Progenitor cell of endocrine pancreas (in vitro differentiated cells): Measurements from ENCODE around the gene RHOBTB1. TPM values are rescaled to one million over a fixed set of nuclear protein-coding genes. Genes with fewer than 3 reads are reported as not detected.

Experiments
- DNase-seq: peaks from one replicate; pipeline ENCODE4 v3.0.0; 2021; ENCODE audit warnings: low spot score; ENCODE audit not compliant: unreplicated experiment
- H3K27ac Mint-ChIP-seq: 2 replicates; pipeline ENCODE4 v1.8.0; 2021; ENCODE audit warnings: mild to moderate bottlenecking, moderate library complexity, mixed read lengths
- H3K27me3 Mint-ChIP-seq: 2 replicates; pipeline ENCODE4 v1.8.0; 2021; ENCODE audit warnings: mixed read lengths
- H3K36me3 Mint-ChIP-seq: 2 replicates; pipeline ENCODE4 v1.8.0; 2022; ENCODE audit warnings: mixed read lengths; ENCODE audit not compliant: insufficient read depth
- H3K4me1 Mint-ChIP-seq: 2 replicates; pipeline ENCODE4 v1.8.0; 2021; ENCODE audit warnings: low read depth, mixed read lengths
- H3K4me3 Mint-ChIP-seq: 2 replicates; pipeline ENCODE4 v1.8.0; 2021; ENCODE audit warnings: low read depth, mild to moderate bottlenecking, moderate library complexity, mixed read lengths
- H3K9me3 Mint-ChIP-seq: 2 replicates; pipeline ENCODE4 v1.8.0; 2021; ENCODE audit warnings: low read depth, mixed read lengths
- total RNA-seq: library from RNA; stranded (reverse); gene quantifications from 2 replicates; pipeline ENCODE4 v1.2.1, GENCODE V29; 2021
- TF ChIP-seq, protein P1 (sequence below): fragments of 200-600 bp; sonication (generic); IDR thresholded peaks from one replicate; pipeline ENCODE4 v1.5.0; 2021; ENCODE audit warnings: antibody characterized with exemption, mild to moderate bottlenecking; ENCODE audit not compliant: unreplicated experiment

Gene RHOBTB1
- total RNA-seq, 1 donor from 2014 or later: 21.7 TPM

DNA sequence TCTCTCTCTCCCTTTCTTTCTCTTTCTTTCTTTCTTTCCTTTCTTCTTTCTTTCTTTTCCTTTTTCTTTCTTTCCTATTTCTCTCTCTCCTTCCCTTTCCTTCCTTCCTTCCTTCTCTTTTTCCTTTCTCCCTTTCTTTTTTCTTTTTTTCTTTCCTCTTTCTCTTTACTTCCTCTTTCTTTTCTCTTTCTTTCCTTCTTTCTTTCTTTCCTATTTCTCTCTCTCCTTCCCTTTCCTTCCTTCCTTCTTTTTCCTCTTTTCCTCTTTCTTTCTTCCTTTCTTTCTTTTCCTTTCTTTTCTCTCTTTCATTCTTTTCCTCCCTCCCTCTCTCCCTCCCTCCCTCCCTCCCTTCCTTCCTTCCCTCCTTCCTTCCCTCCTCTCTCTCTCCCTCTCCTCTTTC is 81.5 kb downstream of the RHOBTB1 start:
- no peaks in the 10 kb centered on the region for H3K4me1 Mint-ChIP-seq
- H3K27ac Mint-ChIP-seq: no peak overlapping the region
- H3K27me3 Mint-ChIP-seq: peaks cover 3% of the 10 kb centered on the region
- no peak for DNase-seq
- no peaks in the 10 kb centered on the region for H3K36me3 Mint-ChIP-seq
- no peak overlapping the region for H3K4me3 Mint-ChIP-seq
- TF ChIP-seq, protein P1, sequence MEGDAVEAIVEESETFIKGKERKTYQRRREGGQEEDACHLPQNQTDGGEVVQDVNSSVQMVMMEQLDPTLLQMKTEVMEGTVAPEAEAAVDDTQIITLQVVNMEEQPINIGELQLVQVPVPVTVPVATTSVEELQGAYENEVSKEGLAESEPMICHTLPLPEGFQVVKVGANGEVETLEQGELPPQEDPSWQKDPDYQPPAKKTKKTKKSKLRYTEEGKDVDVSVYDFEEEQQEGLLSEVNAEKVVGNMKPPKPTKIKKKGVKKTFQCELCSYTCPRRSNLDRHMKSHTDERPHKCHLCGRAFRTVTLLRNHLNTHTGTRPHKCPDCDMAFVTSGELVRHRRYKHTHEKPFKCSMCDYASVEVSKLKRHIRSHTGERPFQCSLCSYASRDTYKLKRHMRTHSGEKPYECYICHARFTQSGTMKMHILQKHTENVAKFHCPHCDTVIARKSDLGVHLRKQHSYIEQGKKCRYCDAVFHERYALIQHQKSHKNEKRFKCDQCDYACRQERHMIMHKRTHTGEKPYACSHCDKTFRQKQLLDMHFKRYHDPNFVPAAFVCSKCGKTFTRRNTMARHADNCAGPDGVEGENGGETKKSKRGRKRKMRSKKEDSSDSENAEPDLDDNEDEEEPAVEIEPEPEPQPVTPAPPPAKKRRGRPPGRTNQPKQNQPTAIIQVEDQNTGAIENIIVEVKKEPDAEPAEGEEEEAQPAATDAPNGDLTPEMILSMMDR: no peak
- H3K9me3 Mint-ChIP-seq: no peaks in the 10 kb centered on the region

- Mint-ChIP-seq H3K36me3 (no peaks in the 10 kb centered on the region), H3K27ac (no peak overlapping the region), H3K27me3 (peaks cover 3% of the 10 kb centered on the region), H3K4me3 (no peak overlapping the region), H3K9me3 (peaks cover 3% of the 10 kb centered on the region), H3K4me1 (no peaks in the 10 kb centered on the region)
- no peak for DNase-seq
- TF ChIP-seq, protein P1: no peak
These were observed 87.6 kb downstream of the RHOBTB1 start for GRCh38 chr10:60856405-60856804.

- no peak overlapping the region for H3K27ac Mint-ChIP-seq
- H3K9me3 Mint-ChIP-seq: peaks cover 3% of the 10 kb centered on the region
- peaks cover 3% of the 10 kb centered on the region for H3K27me3 Mint-ChIP-seq
- DNase-seq: no peak
- no peak overlapping the region for H3K4me3 Mint-ChIP-seq
- TF ChIP-seq, protein P1: no peak
- no peaks in the 10 kb centered on the region for H3K36me3 Mint-ChIP-seq
- H3K4me1 Mint-ChIP-seq: no peaks in the 10 kb centered on the region
These were observed 90.3 kb downstream of the RHOBTB1 start for GRCh38 chr10:60853637-60854036.

GRCh38 chr10:60853107-60853506 is 90.9 kb downstream of the RHOBTB1 start:
- Mint-ChIP-seq H3K4me3 (no peak overlapping the region), H3K4me1 (no peaks in the 10 kb centered on the region)

DNA sequence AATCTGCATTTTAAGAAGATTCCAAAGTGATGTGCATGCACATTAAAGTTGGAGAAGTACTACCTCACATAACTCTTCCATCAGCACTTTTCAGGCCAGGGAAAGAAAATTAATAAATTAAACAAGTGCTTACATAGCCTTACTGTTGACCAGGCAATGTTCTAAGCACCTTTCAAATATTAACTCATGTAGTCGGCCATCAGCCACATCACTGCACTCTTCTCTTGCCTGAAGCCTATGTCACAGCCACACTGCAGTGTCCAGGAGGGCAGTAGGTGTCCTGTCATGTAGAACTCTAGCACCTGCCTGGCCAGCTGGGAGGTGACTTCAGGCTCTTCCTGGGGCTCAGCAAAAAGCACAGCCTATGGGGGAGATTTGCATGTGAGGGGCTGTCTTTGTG is 94.2 kb downstream of the RHOBTB1 start:
- H3K4me1 Mint-ChIP-seq: no peaks in the 10 kb centered on the region
- H3K27me3 Mint-ChIP-seq: no peaks in the 10 kb centered on the region
- no peak overlapping the region for H3K4me3 Mint-ChIP-seq
- no peak for DNase-seq
- no peaks in the 10 kb centered on the region for H3K9me3 Mint-ChIP-seq
- TF ChIP-seq, protein P1: no peak
- no peaks in the 10 kb centered on the region for H3K36me3 Mint-ChIP-seq
- H3K27ac Mint-ChIP-seq: no peak overlapping the region

More at GRCh38 chr10:60853107-60853506, 90.9 kb downstream of the RHOBTB1 start:
- Mint-ChIP-seq H3K36me3 (no peaks in the 10 kb centered on the region), H3K27ac (no peak overlapping the region), H3K27me3 (no peaks in the 10 kb centered on the region), H3K9me3 (peaks cover 3% of the 10 kb centered on the region)
- TF ChIP-seq, protein P1: no peak
- DNase-seq: no peak
